NOMO-1 treated with dmso at 0.1 percent for 144 hours (cell line): ENCODE results near the gene MC4R.

Experiments
- DNase-seq: peaks from one replicate; lab custom pipeline; 2025; ENCODE audit not compliant: unreplicated experiment; lab: John Stamatoyannopoulos, UW

MC4R gene

GRCh38 chr18:60329131-60329530 is 43.4 kb downstream of the MC4R start:
- DNase-seq, result no peak

GRCh38 chr18:60327880-60328279 is 44.7 kb downstream of the MC4R start:
- DNase-seq, result no peak

- DNase-seq, result no peak
Measured at GRCh38 chr18:60322591-60322990, 50.0 kb downstream of the MC4R start.
